GM03348 (cell line): ENCODE results near the gene HS3ST2.
"Not testable (repeated sequence)": the region's sequence is repeated elsewhere in the genome, so short reads cannot be mapped to it uniquely, and the experiment has no call there.

Source experiments
- DNase-seq: peaks from one replicate; pipeline ENCODE4 v3.0.0; 2012; ENCODE audit warnings: low spot score

Gene HS3ST2

GRCh38 chr16:22879466-22879865 is 65.5 kb downstream of the HS3ST2 start:
- no peak for DNase-seq

GRCh38 chr16:22882981-22883380 is 69.0 kb downstream of the HS3ST2 start:
- DNase-seq = no peak

- DNase-seq = no peak
These were observed 72.0 kb downstream of the HS3ST2 start for GRCh38 chr16:22885951-22886350.

GRCh38 chr16:22886927-22887326 is 73.0 kb downstream of the HS3ST2 start:
- no peak for DNase-seq

- no peak for DNase-seq
These were observed 73.5 kb downstream of the HS3ST2 start for GRCh38 chr16:22887445-22887844.

- no peak for DNase-seq
These were observed 74.8 kb downstream of the HS3ST2 start for GRCh38 chr16:22888791-22889190.

- no peak for DNase-seq
These were observed 77.0 kb downstream of the HS3ST2 start for GRCh38 chr16:22890976-22891375.

GRCh38 chr16:22897184-22897583 is 83.2 kb downstream of the HS3ST2 start:
- DNase-seq = no peak

GRCh38 chr16:22898131-22898530 is 84.2 kb downstream of the HS3ST2 start:
- no peak for DNase-seq

GRCh38 chr16:22898874-22899348 is 84.9 kb downstream of the HS3ST2 start:
- peak; percentile 37 for DNase-seq

GRCh38 chr16:22899567-22899966 is 85.6 kb downstream of the HS3ST2 start:
- not testable (repeated sequence) for DNase-seq

- DNase-seq = no peak
These were observed 86.9 kb downstream of the HS3ST2 start for GRCh38 chr16:22900863-22901262.

GRCh38 chr16:22901563-22901962 is 87.6 kb downstream of the HS3ST2 start:
- no peak for DNase-seq

GRCh38 chr16:22903716-22904115 is 89.8 kb downstream of the HS3ST2 start:
- DNase-seq = no peak

GRCh38 chr16:22912654-22913053 is 98.7 kb downstream of the HS3ST2 start:
- DNase-seq = no peak

- no peak for DNase-seq
These were observed 101.0 kb downstream of the HS3ST2 start for GRCh38 chr16:22915003-22915402.

GRCh38 chr16:22923491-22923890 is 109.5 kb downstream of the HS3ST2 start:
- no peak for DNase-seq

- DNase-seq = no peak
These were observed 110.5 kb downstream of the HS3ST2 start for GRCh38 chr16:22924492-22924891.

GRCh38 chr16:22926105-22926751 is 112.3 kb downstream of the HS3ST2 start:
- no peak for DNase-seq

GRCh38 chr16:22927306-22927705 is 113.3 kb downstream of the HS3ST2 start:
- no peak for DNase-seq

GRCh38 chr16:22928882-22929435 is 115.0 kb downstream of the HS3ST2 start:
- no peak for DNase-seq

- no peak for DNase-seq
These were observed 115.5 kb downstream of the HS3ST2 start for GRCh38 chr16:22929461-22929860.

GRCh38 chr16:22932032-22932771 is 118.2 kb downstream of the HS3ST2 start:
- no peak for DNase-seq
